GM12891 (cell line): ENCODE data around the gene RTBDN.

Experiments
- PAX5 ChIP-seq: IDR thresholded peaks from 2 replicates; pipeline ENCODE4 v1.6.1; 2011; ENCODE audit warnings: low read length, moderate library complexity, mild to moderate bottlenecking; ENCODE audit not compliant: insufficient read depth, severe bottlenecking
- POLR2A ChIP-seq: IDR thresholded peaks from 2 replicates; pipeline ENCODE4 v1.6.1; 2011; ENCODE audit warnings: low read depth, low read length, control low read depth
- POLR2AphosphoS5 ChIP-seq: IDR thresholded peaks from 2 replicates; pipeline ENCODE4 v1.6.1; 2011; ENCODE audit warnings: low read depth, low read length, control low read depth
- POU2F2 ChIP-seq: IDR thresholded peaks from 2 replicates; pipeline ENCODE4 v1.6.1; 2011; ENCODE audit warnings: low read depth, mild to moderate bottlenecking, control low read depth, low read length, moderate library complexity
- SPI1 ChIP-seq: IDR thresholded peaks from 2 replicates; pipeline ENCODE4 v1.6.1; 2011; ENCODE audit warnings: low read depth, low read length, control low read depth
- TAF1 ChIP-seq: IDR thresholded peaks from 2 replicates; pipeline ENCODE4 v1.6.1; 2011; ENCODE audit warnings: low read depth, low read length, control low read depth

DNA sequence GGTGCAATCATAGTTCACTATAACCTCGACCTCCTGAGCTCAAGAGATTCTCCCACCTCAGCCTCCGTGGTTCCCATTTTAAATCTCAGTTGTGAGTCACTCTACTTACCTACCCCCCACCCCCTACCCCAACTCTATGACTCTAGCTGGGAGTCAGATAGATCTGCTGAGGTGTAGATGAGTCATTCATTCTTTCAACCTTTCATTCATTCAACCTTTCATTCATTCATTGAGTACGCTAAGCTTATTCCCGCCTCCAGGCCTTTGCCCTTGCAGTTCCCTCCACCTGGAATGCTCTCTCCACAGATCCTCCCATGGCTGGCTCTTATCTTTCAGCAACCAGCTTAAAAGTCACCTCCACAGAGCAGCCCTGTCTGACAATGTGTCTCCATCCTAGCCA lies 2.8 kb upstream of the RTBDN start:
- TF ChIP-seq POU2F2: no peak
- TF ChIP-seq POLR2A: no peak
- TF ChIP-seq POLR2AphosphoS5: no peak
- TF ChIP-seq PAX5: no peak
- TF ChIP-seq TAF1: no peak
- TF ChIP-seq SPI1: no peak
